Activated CD8-positive, alpha-beta memory T cell treated with anti-CD3 and anti-CD28 coated beads, Interleukin-2, amount 50 U/mL, for 48 hours (primary cell): ENCODE results near the gene CNN3.

Experiments used
- DNase-seq: peaks from one replicate; pipeline ENCODE4 v3.0.0-alpha.2; 2020

Gene CNN3

GRCh38 chr1:94922761-94923331, 4.1 kb downstream of the CNN3 start:
- no peak for DNase-seq

- no peak for DNase-seq
These were observed 4.9 kb downstream of the CNN3 start for GRCh38 chr1:94921977-94922376.

GRCh38 chr1:94920061-94920460, 6.8 kb downstream of the CNN3 start:
- no peak for DNase-seq

- no peak for DNase-seq
These were observed 7.5 kb downstream of the CNN3 start for GRCh38 chr1:94919241-94920030.

GRCh38 chr1:94917251-94917650, 9.7 kb downstream of the CNN3 start:
- DNase-seq = no peak

- DNase-seq = no peak
These were observed 14.4 kb downstream of the CNN3 start for GRCh38 chr1:94912263-94913184.

- no peak for DNase-seq
These were observed 17.4 kb downstream of the CNN3 start for GRCh38 chr1:94909486-94909885.

GRCh38 chr1:94908965-94909364, 17.9 kb downstream of the CNN3 start:
- no peak for DNase-seq

- DNase-seq = no peak
These were observed 18.7 kb downstream of the CNN3 start for GRCh38 chr1:94908190-94908589.

- DNase-seq = no peak
These were observed 19.8 kb downstream of the CNN3 start for GRCh38 chr1:94907136-94907535.

GRCh38 chr1:94906382-94906781, 20.5 kb downstream of the CNN3 start:
- no peak for DNase-seq

GRCh38 chr1:94905207-94905606, 21.7 kb downstream of the CNN3 start:
- DNase-seq = no peak

GRCh38 chr1:94903280-94904009, 23.5 kb downstream of the CNN3 start:
- no peak for DNase-seq

- no peak for DNase-seq
These were observed 25.1 kb downstream of the CNN3 start for GRCh38 chr1:94901841-94902240.

GRCh38 chr1:94899756-94900155, 27.2 kb downstream of the CNN3 start:
- DNase-seq = no peak

- DNase-seq = no peak
These were observed 28.2 kb downstream of the CNN3 start for GRCh38 chr1:94898491-94899385.

GRCh38 chr1:94895518-94895917, 31.4 kb downstream of the CNN3 start:
- DNase-seq = no peak

- no peak for DNase-seq
These were observed 32.3 kb downstream of the CNN3 start for GRCh38 chr1:94894630-94895029.

- DNase-seq = no peak
These were observed 34.2 kb downstream of the CNN3 start for GRCh38 chr1:94892604-94893254.

GRCh38 chr1:94888201-94888600, 38.7 kb downstream of the CNN3 start:
- no peak for DNase-seq

GRCh38 chr1:94887603-94888171, 39.2 kb downstream of the CNN3 start:
- DNase-seq = no peak
